ENCODE measurements around the gene C17orf78. TPM values are rescaled to one million over a fixed set of nuclear protein-coding genes. Genes with fewer than 3 reads are reported as not detected.

C17orf78 gene
- polyA plus RNA-seq, 1 experiment = not detected

DNA sequence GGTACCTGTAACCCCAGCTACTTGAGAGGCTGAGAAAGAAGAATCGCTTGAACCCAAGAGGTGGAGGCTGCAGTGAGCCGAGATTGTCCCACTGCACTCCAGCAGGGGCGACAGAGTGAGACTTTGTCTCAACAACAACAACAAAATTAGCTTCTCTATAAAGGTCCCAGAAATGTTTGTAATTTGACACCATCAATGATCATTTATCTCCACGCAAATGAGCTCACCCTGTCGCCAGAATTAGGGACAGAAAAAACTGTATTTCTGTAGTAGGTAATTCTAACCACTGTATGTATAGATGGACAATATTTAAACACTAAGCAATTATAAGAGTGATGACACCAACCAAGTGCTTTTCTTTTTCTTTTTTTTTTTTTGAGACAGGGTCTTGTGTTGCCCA lies 10.7 kb downstream of the C17orf78 start:
- Histone ChIP-seq H3K4me3 (ENCODE audit: low read depth, low read length) (no peak overlapping the region), H3K36me3 (ENCODE audit: control insufficient read depth, insufficient read depth, low read length) (no peaks in the 10 kb centered on the region), H3K27me3 (ENCODE audit: control insufficient read depth, insufficient read depth, low read length) (no peaks in the 10 kb centered on the region)
- POLR2A ChIA-PET = no interaction called here
- CTCF ChIA-PET = interaction anchor here (0.8 to 2.9 kb wide), 5 partner anchors 10 to 154 kb away, joined by 3 to 12 read pairs (median 5); partner anchors contain the start of gene C17orf78
- DNase-seq (ENCODE audit: low read depth) = no peak
- no peak for TF ChIP-seq CTCF (IDR thresholded peaks at IDR 0.05; ENCODE audit: insufficient read depth, low read depth, low read length)

DNA sequence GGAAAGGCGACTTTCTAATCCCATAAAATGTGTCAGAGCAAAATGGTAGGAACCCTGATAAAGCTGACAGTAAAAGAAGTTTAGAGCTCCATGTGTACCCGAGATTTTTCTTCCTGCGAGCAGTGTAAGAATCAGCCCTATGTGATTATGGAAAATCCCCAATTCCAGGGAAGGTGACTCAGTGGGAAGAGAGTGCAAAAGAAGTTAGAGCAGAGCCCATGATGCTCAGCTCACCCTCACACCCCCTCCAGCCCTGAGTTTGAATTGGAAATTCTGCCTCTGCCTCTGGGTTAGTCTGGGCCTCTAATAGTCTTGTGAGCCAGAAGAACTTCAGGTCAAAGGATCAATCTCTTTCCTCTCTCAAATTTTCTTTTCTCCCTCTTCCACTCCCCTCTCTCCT lies 12.5 kb downstream of the C17orf78 start:
- DNase-seq (ENCODE audit: low read depth) = no peak
- ChIA-PET CTCF (interaction anchor here (0.7 to 3.9 kb wide), 5 partner anchors 10 to 26 kb away, joined by 3 to 12 read pairs (median 8); partner anchors contain the start of gene C17orf78), POLR2A (interaction anchor here (0.5 kb wide), 1 partner anchor 125 kb away, joined by 3 read pairs; no protein-coding TSS in a partner anchor)
- no peak overlapping the region for H3K4me3 ChIP-seq (ENCODE audit: low read depth, low read length)
- TF ChIP-seq CTCF (IDR thresholded peaks at IDR 0.05; ENCODE audit: insufficient read depth, low read depth, low read length) = no peak
- H3K36me3 ChIP-seq (ENCODE audit: control insufficient read depth, insufficient read depth, low read length) = no peaks in the 10 kb centered on the region
- H3K27me3 ChIP-seq (ENCODE audit: control insufficient read depth, insufficient read depth, low read length) = no peaks in the 10 kb centered on the region

- no peak for TF ChIP-seq CTCF (IDR thresholded peaks at IDR 0.05; ENCODE audit: insufficient read depth, low read depth, low read length)
- POLR2A ChIA-PET = no interaction called here
- no peak for DNase-seq (ENCODE audit: low read depth)
- Histone ChIP-seq H3K27me3 (ENCODE audit: control insufficient read depth, insufficient read depth, low read length) (no peaks in the 10 kb centered on the region), H3K36me3 (ENCODE audit: control insufficient read depth, insufficient read depth, low read length) (no peaks in the 10 kb centered on the region), H3K4me3 (ENCODE audit: low read depth, low read length) (no peak overlapping the region)
- CTCF ChIA-PET = interaction anchor here (0.9 to 3.9 kb wide), 4 partner anchors 9 to 25 kb away, joined by 3 to 12 read pairs (median 10); partner anchors contain the start of gene C17orf78
Observed at GRCh38 chr17:37389160-37389559, 13.4 kb downstream of the C17orf78 start.

DNA sequence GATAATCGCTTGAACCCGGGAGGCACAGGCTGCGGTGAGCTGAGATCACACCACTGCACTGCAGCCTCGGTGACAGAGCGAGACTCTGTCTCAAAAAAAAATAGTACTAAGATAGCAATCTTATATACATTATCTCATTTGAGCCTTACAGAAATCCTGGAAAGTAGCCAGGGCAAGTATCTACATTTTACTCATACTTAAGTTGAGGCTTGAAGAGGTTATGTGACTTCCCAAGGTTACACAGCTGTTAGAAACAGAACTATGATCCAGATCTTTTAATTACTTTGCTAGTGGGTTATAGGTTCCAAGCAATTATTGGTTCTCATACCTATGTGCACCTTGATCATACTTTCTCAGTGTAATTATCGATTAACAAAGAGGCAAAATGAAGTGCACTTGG lies 15.4 kb downstream of the C17orf78 start:
- Histone ChIP-seq H3K4me3 (ENCODE audit: low read depth, low read length) (no peak overlapping the region), H3K36me3 (ENCODE audit: control insufficient read depth, insufficient read depth, low read length) (no peaks in the 10 kb centered on the region), H3K27me3 (ENCODE audit: control insufficient read depth, insufficient read depth, low read length) (no peaks in the 10 kb centered on the region)
- TF ChIP-seq CTCF (IDR thresholded peaks at IDR 0.05; ENCODE audit: insufficient read depth, low read depth, low read length) = no peak
- ChIA-PET CTCF (interaction anchor here (0.8 to 3.9 kb wide), 4 partner anchors 9 to 151 kb away, joined by 3 to 11 read pairs (median 6); partner anchors contain the start of gene C17orf78), POLR2A (no interaction called here)
- DNase-seq (ENCODE audit: low read depth) = no peak

GRCh38 chr17:37392024-37392590 lies 16.3 kb downstream of the C17orf78 start:
- Histone ChIP-seq H3K4me3 (ENCODE audit: low read depth, low read length) (no peak overlapping the region), H3K36me3 (ENCODE audit: control insufficient read depth, insufficient read depth, low read length) (no peaks in the 10 kb centered on the region), H3K27me3 (ENCODE audit: control insufficient read depth, insufficient read depth, low read length) (no peaks in the 10 kb centered on the region)
- TF ChIP-seq CTCF (IDR thresholded peaks at IDR 0.05; ENCODE audit: insufficient read depth, low read depth, low read length) = no peak
- POLR2A ChIA-PET = no interaction called here
- DNase-seq (ENCODE audit: low read depth) = no peak
- CTCF ChIA-PET = interaction anchor here (0.8 to 1.4 kb wide), 3 partner anchors 9 to 19 kb away, joined by 3 read pairs; no protein-coding TSS in a partner anchor

All from BJ (cell line).